Mesendoderm (in vitro differentiated cells): ENCODE data around the gene OR2H1.

ENCODE experiments used
- DNase-seq: peaks from one replicate; pipeline ENCODE4 v3.0.0; 2013
- H2AK5ac ChIP-seq: 2 replicates; pipeline ENCODE4 v1.6.1; 2013; ENCODE audit warnings: low read length, inconsistent platforms
- H2BK120ac ChIP-seq: 2 replicates; pipeline ENCODE4 v1.6.1; 2013; ENCODE audit warnings: low read depth, mild to moderate bottlenecking, low read length, moderate library complexity, mixed read lengths
- H2BK15ac ChIP-seq: replicated peaks from 2 replicates; pipeline ENCODE4 v1.6.1; 2013; ENCODE audit warnings: low read depth, mild to moderate bottlenecking, moderate library complexity
- H2BK5ac ChIP-seq: 2 replicates; pipeline ENCODE4 v1.6.1; 2013; ENCODE audit warnings: low read length, inconsistent platforms
- H3K18ac ChIP-seq: 2 replicates; pipeline ENCODE4 v1.6.1; 2013; ENCODE audit warnings: mild to moderate bottlenecking, low read length, mixed read lengths
- H3K23ac ChIP-seq: one replicate; pipeline ENCODE4 v1.6.1; 2013; ENCODE audit warnings: low read length
- H3K27ac ChIP-seq: 2 replicates; pipeline ENCODE4 v1.5.1; 2013; ENCODE audit warnings: low read depth, mild to moderate bottlenecking, inconsistent platforms, low read length, moderate library complexity
- H3K27me3 ChIP-seq: 2 replicates; pipeline ENCODE4 v1.6.1; 2013; ENCODE audit warnings: low read length, control low read depth, mild to moderate bottlenecking, inconsistent platforms; ENCODE audit not compliant: insufficient read depth, poor library complexity
- H3K36me3 ChIP-seq: 2 replicates; pipeline ENCODE4 v1.6.1; 2013; ENCODE audit warnings: low read length, inconsistent platforms; ENCODE audit not compliant: control insufficient read depth, insufficient read depth
- H3K4ac ChIP-seq: one replicate; pipeline ENCODE4 v1.6.1; 2013; ENCODE audit warnings: low read depth, mild to moderate bottlenecking, low read length, moderate library complexity
- H3K4me1 ChIP-seq: 2 replicates; pipeline ENCODE4 v1.6.1; 2013; ENCODE audit warnings: low read depth, low read length, inconsistent platforms; ENCODE audit not compliant: control insufficient read depth
- H3K4me2 ChIP-seq: 2 replicates; pipeline ENCODE4 v1.6.1; 2013; ENCODE audit warnings: low read length
- H3K4me3 ChIP-seq: 2 replicates; pipeline ENCODE4 v1.5.1; 2013; ENCODE audit warnings: mild to moderate bottlenecking, low read length
- H3K56ac ChIP-seq: one replicate; pipeline ENCODE4 v1.6.1; 2013; ENCODE audit warnings: low read length
- H3K79me1 ChIP-seq: 2 replicates; pipeline ENCODE4 v1.6.1; 2013; ENCODE audit warnings: low read length, inconsistent platforms
- H3K79me2 ChIP-seq: 2 replicates; pipeline ENCODE4 v1.6.1; 2013; ENCODE audit warnings: mild to moderate bottlenecking, low read length; ENCODE audit not compliant: control insufficient read depth, insufficient read depth
- H3K9ac ChIP-seq: 2 replicates; pipeline ENCODE4 v1.6.1; 2013; ENCODE audit warnings: low read length, inconsistent platforms
- H4K5ac ChIP-seq: one replicate; pipeline ENCODE4 v1.6.1; 2013; ENCODE audit warnings: low read length
- H4K8ac ChIP-seq: one replicate; pipeline ENCODE4 v1.6.1; 2013; ENCODE audit warnings: low read depth, mild to moderate bottlenecking, control low read depth, low read length, moderate library complexity
- WGBS: extraction: QIAGEN DNeasy Blood & Tissue Kit; methylation state at CpG from one replicate; pipeline ENCODE4 v1.1.7; 2013; ENCODE audit warnings: low lambda C conversion rate, missing lambda C conversion rate; ENCODE audit not compliant: insufficient coverage; ENCODE audit errors: extremely low coverage; 5-methylcytosine and 5-hydroxymethylcytosine counted together

The OR2H1 gene

GRCh38 chr6:29496961-29497360 lies 40.0 kb downstream of the OR2H1 start:
- no peak overlapping the region for H3K4ac ChIP-seq
- H3K79me1 ChIP-seq, result no peaks in the 10 kb centered on the region
- no peak overlapping the region for H3K18ac ChIP-seq
- H3K27me3 ChIP-seq, result no peaks in the 10 kb centered on the region
- H2AK5ac ChIP-seq, result no peak overlapping the region
- no peak overlapping the region for H2BK120ac ChIP-seq
- no peak for DNase-seq
- no CpG with 5 or more reads among the region's 4 CpGs for WGBS
- no peak overlapping the region for H3K4me3 ChIP-seq
- no peaks in the 10 kb centered on the region for H3K36me3 ChIP-seq
- no peaks in the 10 kb centered on the region for H3K4me1 ChIP-seq
- no peak overlapping the region for H3K23ac ChIP-seq
- H3K4me2 ChIP-seq, result no peak overlapping the region
- no peak overlapping the region for H3K9ac ChIP-seq
- no peak overlapping the region for H3K27ac ChIP-seq
- H4K8ac ChIP-seq, result no peak overlapping the region
- H3K79me2 ChIP-seq, result no peaks in the 10 kb centered on the region
- H2BK5ac ChIP-seq, result no peak overlapping the region
- no peak overlapping the region for H2BK15ac ChIP-seq
- no peak overlapping the region for H4K5ac ChIP-seq
- H3K56ac ChIP-seq, result no peak overlapping the region

GRCh38 chr6:29499704-29500103 lies 42.7 kb downstream of the OR2H1 start:
- Histone ChIP-seq H3K4ac (no peak overlapping the region), H4K8ac (no peak overlapping the region), H4K5ac (no peak overlapping the region), H3K79me2 (no peaks in the 10 kb centered on the region), H2BK15ac (no peak overlapping the region), H3K56ac (no peak overlapping the region), H3K4me1 (no peaks in the 10 kb centered on the region), H3K9ac (no peak overlapping the region), H3K27me3 (no peaks in the 10 kb centered on the region), H3K36me3 (no peaks in the 10 kb centered on the region), H3K27ac (no peak overlapping the region), H2BK5ac (no peak overlapping the region), H3K4me3 (no peak overlapping the region), H3K18ac (no peak overlapping the region), H2BK120ac (no peak overlapping the region), H2AK5ac (no peak overlapping the region), H3K79me1 (no peaks in the 10 kb centered on the region), H3K4me2 (no peak overlapping the region), H3K23ac (no peak overlapping the region)
- DNase-seq, result no peak
- no CpG with 5 or more reads among the region's 5 CpGs for WGBS

DNA sequence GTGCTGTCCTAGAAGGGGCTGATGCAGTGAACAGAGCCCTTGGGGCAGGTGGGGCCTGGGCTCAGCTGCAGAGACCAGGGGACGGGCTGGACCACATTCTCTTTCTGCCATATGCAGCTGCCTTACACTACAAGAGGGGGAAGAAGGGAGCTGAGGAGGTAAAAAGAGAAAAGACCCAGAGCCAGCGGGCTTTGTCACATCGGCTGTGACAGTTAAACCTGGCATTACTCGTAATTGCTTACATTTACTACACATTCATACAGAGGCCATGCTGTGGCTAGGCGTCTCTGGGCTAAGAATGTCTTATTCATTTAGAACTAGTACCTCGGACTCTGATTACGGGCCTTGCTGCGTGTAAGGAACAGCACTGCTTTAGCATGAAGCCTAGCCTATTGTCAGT lies 43.6 kb downstream of the OR2H1 start:
- Histone ChIP-seq H3K4ac (no peak overlapping the region), H2BK5ac (no peak overlapping the region), H3K27ac (no peak overlapping the region), H3K23ac (no peak overlapping the region), H3K4me3 (no peak overlapping the region), H3K36me3 (no peaks in the 10 kb centered on the region), H3K79me2 (no peaks in the 10 kb centered on the region), H3K4me1 (no peaks in the 10 kb centered on the region), H3K56ac (no peak overlapping the region), H2BK120ac (no peak overlapping the region), H3K79me1 (no peaks in the 10 kb centered on the region), H3K27me3 (no peaks in the 10 kb centered on the region), H4K8ac (no peak overlapping the region), H2BK15ac (no peak overlapping the region), H4K5ac (no peak overlapping the region), H2AK5ac (no peak overlapping the region), H3K9ac (no peak overlapping the region), H3K18ac (no peak overlapping the region), H3K4me2 (no peak overlapping the region)
- no CpG with 5 or more reads among the region's 8 CpGs for WGBS
- no peak for DNase-seq

DNA sequence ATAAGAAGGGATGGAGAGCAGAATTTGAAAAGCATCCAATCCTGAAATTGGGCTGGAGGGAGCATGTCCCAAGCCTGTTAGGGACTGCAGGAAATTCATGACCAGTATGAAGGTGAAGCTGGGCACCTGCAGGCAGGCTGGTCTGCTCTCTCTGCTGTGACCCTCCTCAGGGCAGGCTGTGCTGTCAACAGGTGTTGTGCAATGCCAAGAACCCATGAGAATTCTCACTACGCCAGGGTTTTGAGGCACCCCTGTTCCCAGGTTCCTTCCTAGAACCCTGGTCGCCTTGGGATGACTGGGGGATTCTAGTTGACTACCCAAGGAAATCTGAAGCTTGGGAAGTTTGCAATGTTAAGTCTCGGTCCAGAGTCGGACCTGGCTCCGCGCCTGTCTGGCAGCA lies 44.2 kb downstream of the OR2H1 start:
- Histone ChIP-seq H2BK5ac (no peak overlapping the region), H2AK5ac (no peak overlapping the region), H2BK15ac (no peak overlapping the region), H3K79me1 (no peaks in the 10 kb centered on the region), H3K9ac (no peak overlapping the region), H3K4ac (no peak overlapping the region), H4K5ac (no peak overlapping the region), H3K27ac (no peak overlapping the region), H3K79me2 (no peaks in the 10 kb centered on the region), H2BK120ac (no peak overlapping the region), H3K36me3 (no peaks in the 10 kb centered on the region), H3K18ac (no peak overlapping the region), H3K27me3 (no peaks in the 10 kb centered on the region), H3K23ac (no peak overlapping the region), H3K56ac (no peak overlapping the region), H3K4me2 (no peak overlapping the region), H3K4me1 (no peaks in the 10 kb centered on the region), H3K4me3 (no peak overlapping the region), H4K8ac (no peak overlapping the region)
- DNase-seq, result no peak
- no CpG with 5 or more reads among the region's 6 CpGs for WGBS

GRCh38 chr6:29502181-29502580 lies 45.2 kb downstream of the OR2H1 start:
- Histone ChIP-seq H3K79me1 (no peaks in the 10 kb centered on the region), H2AK5ac (no peak overlapping the region), H3K27me3 (no peaks in the 10 kb centered on the region), H2BK15ac (no peak overlapping the region), H3K4ac (no peak overlapping the region), H3K36me3 (no peaks in the 10 kb centered on the region), H4K5ac (no peak overlapping the region), H3K9ac (no peak overlapping the region), H3K56ac (no peak overlapping the region), H3K18ac (no peak overlapping the region), H2BK5ac (no peak overlapping the region), H2BK120ac (no peak overlapping the region), H3K4me2 (no peak overlapping the region), H3K27ac (no peak overlapping the region), H3K4me3 (no peak overlapping the region), H4K8ac (no peak overlapping the region), H3K4me1 (no peaks in the 10 kb centered on the region), H3K79me2 (no peaks in the 10 kb centered on the region), H3K23ac (no peak overlapping the region)
- no peak for DNase-seq
- no CpG with 5 or more reads among the region's 3 CpGs for WGBS

GRCh38 chr6:29502597-29502996 lies 45.6 kb downstream of the OR2H1 start:
- no peak overlapping the region for H3K4me3 ChIP-seq
- no peaks in the 10 kb centered on the region for H3K79me1 ChIP-seq
- WGBS, result no CpG with 5 or more reads among the region's 5 CpGs
- H4K8ac ChIP-seq, result no peak overlapping the region
- H4K5ac ChIP-seq, result no peak overlapping the region
- H3K18ac ChIP-seq, result no peak overlapping the region
- no peak for DNase-seq
- H2BK5ac ChIP-seq, result no peak overlapping the region
- H2BK120ac ChIP-seq, result no peak overlapping the region
- no peaks in the 10 kb centered on the region for H3K36me3 ChIP-seq
- H3K27me3 ChIP-seq, result no peaks in the 10 kb centered on the region
- no peak overlapping the region for H3K56ac ChIP-seq
- no peak overlapping the region for H3K4me2 ChIP-seq
- no peak overlapping the region for H3K23ac ChIP-seq
- H2BK15ac ChIP-seq, result no peak overlapping the region
- no peak overlapping the region for H3K4ac ChIP-seq
- no peak overlapping the region for H3K27ac ChIP-seq
- H3K79me2 ChIP-seq, result no peaks in the 10 kb centered on the region
- no peak overlapping the region for H3K9ac ChIP-seq
- H3K4me1 ChIP-seq, result no peaks in the 10 kb centered on the region
- no peak overlapping the region for H2AK5ac ChIP-seq
